ENCODE measurements around the gene AKAP7. TPM values are rescaled to one million over a fixed set of nuclear protein-coding genes. Genes with fewer than 3 reads are reported as not detected.

The AKAP7 gene
- polyA plus RNA-seq, 1 experiment, result 0.63 TPM

DNA sequence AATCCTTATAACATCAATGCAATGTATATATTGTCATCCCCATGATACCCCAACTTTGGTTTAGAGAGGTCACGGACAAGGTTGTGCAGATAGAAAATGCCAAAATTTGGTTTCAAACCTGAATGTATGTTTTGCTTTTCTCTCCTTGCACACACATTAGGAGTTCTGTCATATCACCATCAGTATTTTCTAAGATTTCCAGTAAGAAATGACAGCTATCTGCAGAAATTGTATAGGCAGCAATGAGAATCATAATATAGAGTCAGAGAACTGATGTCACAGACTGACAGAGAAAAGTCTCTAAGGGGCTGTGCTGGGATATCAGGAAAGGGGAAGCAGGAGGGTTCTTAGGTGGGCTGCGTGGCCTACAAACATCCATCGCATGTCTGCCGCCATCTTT is 140.0 kb downstream of the AKAP7 start:
- TF ChIP-seq, protein P1, sequence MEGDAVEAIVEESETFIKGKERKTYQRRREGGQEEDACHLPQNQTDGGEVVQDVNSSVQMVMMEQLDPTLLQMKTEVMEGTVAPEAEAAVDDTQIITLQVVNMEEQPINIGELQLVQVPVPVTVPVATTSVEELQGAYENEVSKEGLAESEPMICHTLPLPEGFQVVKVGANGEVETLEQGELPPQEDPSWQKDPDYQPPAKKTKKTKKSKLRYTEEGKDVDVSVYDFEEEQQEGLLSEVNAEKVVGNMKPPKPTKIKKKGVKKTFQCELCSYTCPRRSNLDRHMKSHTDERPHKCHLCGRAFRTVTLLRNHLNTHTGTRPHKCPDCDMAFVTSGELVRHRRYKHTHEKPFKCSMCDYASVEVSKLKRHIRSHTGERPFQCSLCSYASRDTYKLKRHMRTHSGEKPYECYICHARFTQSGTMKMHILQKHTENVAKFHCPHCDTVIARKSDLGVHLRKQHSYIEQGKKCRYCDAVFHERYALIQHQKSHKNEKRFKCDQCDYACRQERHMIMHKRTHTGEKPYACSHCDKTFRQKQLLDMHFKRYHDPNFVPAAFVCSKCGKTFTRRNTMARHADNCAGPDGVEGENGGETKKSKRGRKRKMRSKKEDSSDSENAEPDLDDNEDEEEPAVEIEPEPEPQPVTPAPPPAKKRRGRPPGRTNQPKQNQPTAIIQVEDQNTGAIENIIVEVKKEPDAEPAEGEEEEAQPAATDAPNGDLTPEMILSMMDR (IDR thresholded peaks at IDR 0.05; ENCODE audit: insufficient read depth, low read depth, low read length), result no peak
- Histone ChIP-seq H3K27me3 (ENCODE audit: control insufficient read depth, insufficient read depth, low read length) (no peaks in the 10 kb centered on the region), H3K4me3 (ENCODE audit: low read depth, low read length) (no peak overlapping the region), H3K36me3 (ENCODE audit: control insufficient read depth, insufficient read depth, low read length) (no peaks in the 10 kb centered on the region)
- ChIA-PET POLR2A (no interaction called here), CTCF (interaction anchor here (1.0 kb wide), 1 partner anchor 11 kb away, joined by 3 read pairs; no protein-coding TSS in a partner anchor)
- no peak for DNase-seq (ENCODE audit: low read depth)

DNA sequence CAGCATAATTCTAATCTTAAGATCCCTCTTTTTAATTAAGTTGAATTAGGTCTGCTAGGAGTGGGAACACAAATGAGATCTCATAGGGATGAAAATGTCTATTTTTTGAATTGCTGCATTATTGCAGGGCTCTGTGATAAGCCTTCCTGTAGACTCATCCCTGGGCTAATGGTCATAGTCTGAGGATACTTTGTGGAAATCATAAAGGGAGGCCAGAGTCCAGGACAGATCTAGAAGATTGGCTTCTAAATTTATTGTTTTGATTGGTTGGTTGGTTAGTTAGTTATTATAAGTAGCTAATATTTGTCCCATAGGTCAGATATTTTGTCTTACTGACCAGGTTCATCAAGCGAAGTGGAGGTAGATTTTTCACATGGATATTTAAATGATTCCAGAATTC is 142.3 kb downstream of the AKAP7 start:
- DNase-seq (ENCODE audit: low read depth), result no peak
- TF ChIP-seq, protein P1 (IDR thresholded peaks at IDR 0.05; ENCODE audit: insufficient read depth, low read depth, low read length), result no peak
- POLR2A ChIA-PET, result no interaction called here

DNA sequence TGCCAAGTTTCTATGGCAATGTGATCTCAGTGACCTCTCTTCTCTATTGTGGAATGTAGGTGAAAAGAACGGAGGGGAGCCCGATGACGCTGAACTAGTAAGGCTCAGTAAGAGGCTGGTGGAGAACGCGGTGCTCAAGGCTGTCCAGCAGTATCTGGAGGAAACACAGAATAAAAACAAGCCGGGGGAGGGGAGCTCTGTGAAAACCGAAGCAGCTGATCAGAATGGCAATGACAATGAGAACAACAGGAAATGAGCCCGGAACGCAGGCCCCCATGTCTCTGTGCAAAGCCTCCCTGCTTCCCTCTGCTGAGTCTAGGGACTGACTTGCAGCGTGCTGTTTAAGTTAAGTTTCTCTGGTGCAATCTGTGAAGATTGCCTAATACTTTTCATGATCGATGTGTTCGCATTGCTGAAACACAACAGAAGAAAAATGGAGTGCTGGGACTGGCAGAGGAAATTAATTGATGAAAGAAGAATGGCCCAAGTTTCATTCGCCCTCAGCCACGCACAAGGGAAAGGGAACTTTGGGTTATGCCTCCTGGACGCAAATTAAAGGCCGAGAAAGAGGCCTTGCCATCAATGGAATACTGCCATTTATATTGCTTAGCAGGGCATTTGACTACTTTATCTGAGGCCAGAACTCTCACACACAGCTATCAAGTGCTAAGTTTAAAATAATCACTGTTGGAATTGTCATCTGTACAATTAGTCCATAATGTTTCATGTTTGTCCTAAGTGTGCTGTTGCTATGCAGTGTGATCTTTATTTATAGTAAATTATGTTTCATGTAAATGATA is 146.4 kb downstream of the AKAP7 start:
- ChIA-PET CTCF (no interaction called here), POLR2A (no interaction called here)
- Histone ChIP-seq H3K36me3 (ENCODE audit: control insufficient read depth, insufficient read depth, low read length) (no peaks in the 10 kb centered on the region), H3K4me3 (ENCODE audit: low read depth, low read length) (no peak overlapping the region), H3K27me3 (ENCODE audit: control insufficient read depth, insufficient read depth, low read length) (no peaks in the 10 kb centered on the region)
- TF ChIP-seq, protein P1 (IDR thresholded peaks at IDR 0.05; ENCODE audit: insufficient read depth, low read depth, low read length), result no peak
- DNase-seq (ENCODE audit: low read depth), result no peak

More for the DNA sequence above, 142.3 kb downstream of the AKAP7 start:
- Histone ChIP-seq H3K36me3 (ENCODE audit: control insufficient read depth, insufficient read depth, low read length) (no peaks in the 10 kb centered on the region), H3K27me3 (ENCODE audit: control insufficient read depth, insufficient read depth, low read length) (no peaks in the 10 kb centered on the region), H3K4me3 (ENCODE audit: low read depth, low read length) (no peak overlapping the region)
- CTCF ChIA-PET, result no interaction called here

DNA sequence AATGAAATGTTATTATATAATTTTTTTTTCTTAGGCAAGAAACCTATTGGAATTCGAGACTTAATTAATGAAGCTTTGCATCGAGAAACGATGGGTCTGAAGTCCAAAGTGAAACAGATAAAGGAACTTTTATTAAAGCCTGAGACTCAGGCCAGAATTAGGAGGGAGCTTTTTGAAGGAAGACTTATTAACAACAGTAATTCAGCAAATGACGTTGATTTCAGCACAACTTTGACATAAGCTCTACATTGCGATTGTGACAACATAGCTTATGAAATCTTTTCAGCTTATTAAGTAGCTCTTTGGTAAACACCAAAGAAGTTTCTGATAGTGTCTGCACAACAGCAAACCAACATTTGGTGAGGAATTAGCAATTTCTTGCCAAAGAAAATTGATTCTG is 147.1 kb downstream of the AKAP7 start:
- CTCF ChIA-PET, result interaction anchor here (0.6 kb wide), 1 partner anchor 114 kb away, joined by 3 read pairs; no protein-coding TSS in a partner anchor
- DNase-seq (ENCODE audit: low read depth), result no peak

DNA sequence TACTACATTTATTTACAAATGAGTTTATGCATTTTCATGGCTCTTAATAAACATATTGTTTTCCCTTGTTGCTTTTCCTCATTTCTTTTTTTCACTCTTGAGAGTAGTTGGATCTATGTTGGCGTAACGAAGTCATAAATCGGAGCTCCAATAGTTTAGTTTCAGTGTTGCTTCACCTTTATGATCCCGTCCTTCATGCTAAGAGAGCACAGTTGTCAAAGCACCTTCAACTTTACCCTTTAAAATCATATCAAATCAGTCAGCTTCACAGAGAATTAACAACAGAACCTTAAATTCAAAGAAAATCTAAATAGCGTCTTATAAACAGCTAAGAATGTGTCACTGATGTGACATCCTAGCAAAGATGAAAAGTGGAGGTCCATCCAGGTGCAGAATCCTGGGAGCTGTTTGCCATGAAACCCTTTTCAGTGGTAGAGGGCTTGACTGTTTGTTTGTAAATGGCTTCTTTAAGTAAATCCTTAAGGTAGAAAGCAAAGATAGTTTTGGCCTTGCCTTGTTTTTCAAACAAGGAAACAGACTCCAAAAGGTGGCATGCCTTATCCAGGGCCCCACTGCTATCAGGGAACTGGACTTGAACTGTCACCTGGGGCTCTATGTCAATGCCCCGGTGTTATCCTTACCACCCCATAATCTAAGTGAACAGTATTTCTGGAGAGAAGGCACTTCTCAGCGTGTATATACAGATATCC is 148.4 kb downstream of the AKAP7 start:
- ChIA-PET POLR2A (no interaction called here), CTCF (no interaction called here)
- H3K36me3 ChIP-seq (ENCODE audit: control insufficient read depth, insufficient read depth, low read length), result no peaks in the 10 kb centered on the region
- no peak for DNase-seq (ENCODE audit: low read depth)
- no peak overlapping the region for H3K4me3 ChIP-seq (ENCODE audit: low read depth, low read length)
- TF ChIP-seq, protein P1 (IDR thresholded peaks at IDR 0.05; ENCODE audit: insufficient read depth, low read depth, low read length), result no peak
- no peaks in the 10 kb centered on the region for H3K27me3 ChIP-seq (ENCODE audit: control insufficient read depth, insufficient read depth, low read length)

More for the DNA sequence above, 147.1 kb downstream of the AKAP7 start:
- Histone ChIP-seq H3K27me3 (ENCODE audit: control insufficient read depth, insufficient read depth, low read length) (no peaks in the 10 kb centered on the region), H3K4me3 (ENCODE audit: low read depth, low read length) (no peak overlapping the region), H3K36me3 (ENCODE audit: control insufficient read depth, insufficient read depth, low read length) (no peaks in the 10 kb centered on the region)
- TF ChIP-seq, protein P1 (IDR thresholded peaks at IDR 0.05; ENCODE audit: insufficient read depth, low read depth, low read length), result no peak
- POLR2A ChIA-PET, result no interaction called here
